Measurements from ENCODE around the gene OMD.

OMD gene

GRCh38 chr9:92424340-92424739 lies at the start of gene OMD:
Gene OMD (minus strand): TSS chr9:92424471. CDS start chr9:92417558, 6,913 bp downstream.
- Histone ChIP-seq H3K9me3 (replicated peaks in 1 of 11) (no peaks in the 10 kb centered on the region), H4K20me1 (no peaks in the 10 kb centered on the region), H3K27me3 (no peaks in the 10 kb centered on the region), H3K36me3 (no peaks in the 10 kb centered on the region), H3K4me3 (no peak within 1 kb of the TSS), H3K4me2 (no peak within 1 kb of the TSS), H3K9ac (no peak within 1 kb of the TSS), H3K4me1 (peaks cover 0 to 11% (median 0%) of the 10 kb centered on the region in 10 experiments; a peak in 6 of 20 replicates), H3K27ac (no peak within 1 kb of the TSS)
- no peak for TF ChIP-seq Cebpa-rat (IDR thresholded peaks at IDR 0.05)

- TF ChIP-seq Cebpa-rat (IDR thresholded peaks at IDR 0.05), result no peak
- Histone ChIP-seq H4K20me1 (no peaks in the 10 kb centered on the region), H3K27ac (no peak overlapping the region), H3K9ac (no peak overlapping the region), H3K36me3 (no peaks in the 10 kb centered on the region), H3K4me1 (peaks cover 0 to 23% (median 8%) of the 10 kb centered on the region in 10 experiments; a peak in 9 of 20 replicates), H3K9me3 (replicated peaks in 1 of 11) (no peaks in the 10 kb centered on the region), H3K27me3 (no peaks in the 10 kb centered on the region), H3K4me3 (no peak overlapping the region), H3K4me2 (no peak overlapping the region)
Measured at GRCh38 chr9:92468206-92468605, 43.9 kb upstream of the OMD start.

- no peaks in the 10 kb centered on the region for H3K36me3 ChIP-seq
- no peak overlapping the region for H3K4me3 ChIP-seq
- no peak overlapping the region for H3K9ac ChIP-seq
- H3K27ac ChIP-seq, result no peak overlapping the region
- H3K9me3 ChIP-seq (replicated peaks in 1 of 11), result no peaks in the 10 kb centered on the region
- H3K4me2 ChIP-seq, result no peak overlapping the region
- TF ChIP-seq Cebpa-rat (IDR thresholded peaks at IDR 0.05), result no peak
- H3K27me3 ChIP-seq, result no peaks in the 10 kb centered on the region
- H4K20me1 ChIP-seq, result no peaks in the 10 kb centered on the region; a peak in 1 of 22 replicates
- H3K4me1 ChIP-seq, result peaks cover 0 to 23% (median 8%) of the 10 kb centered on the region in 10 experiments; a peak in 9 of 20 replicates
Measured at GRCh38 chr9:92467511-92467910, 43.2 kb upstream of the OMD start.

GRCh38 chr9:92467041-92467440 lies 42.8 kb upstream of the OMD start:
- Histone ChIP-seq H3K27ac (no peak overlapping the region), H4K20me1 (no peaks in the 10 kb centered on the region; a peak in 1 of 22 replicates), H3K36me3 (no peaks in the 10 kb centered on the region), H3K9ac (no peak overlapping the region), H3K9me3 (replicated peaks in 1 of 11) (no peaks in the 10 kb centered on the region), H3K4me2 (peak overlapping the region in 1 of 11 experiments; percentile 24; a peak in 1 of 22 replicates), H3K4me1 (peaks cover 0 to 23% (median 8%) of the 10 kb centered on the region in 10 experiments; a peak in 9 of 20 replicates), H3K4me3 (no peak overlapping the region), H3K27me3 (no peaks in the 10 kb centered on the region)
- no peak for TF ChIP-seq Cebpa-rat (IDR thresholded peaks at IDR 0.05)

- Histone ChIP-seq H3K9ac (no peak overlapping the region), H3K27me3 (no peaks in the 10 kb centered on the region), H3K4me3 (no peak overlapping the region), H3K4me2 (peak overlapping the region in 4 of 11 experiments; percentile 4 to 10 (median 6); a peak in 2 of 22 replicates), H3K27ac (no peak overlapping the region), H3K36me3 (no peaks in the 10 kb centered on the region), H3K4me1 (peaks cover 0 to 23% (median 4%) of the 10 kb centered on the region in 10 experiments; a peak in 8 of 20 replicates), H4K20me1 (no peaks in the 10 kb centered on the region; a peak in 1 of 22 replicates), H3K9me3 (replicated peaks in 1 of 11) (no peaks in the 10 kb centered on the region)
- TF ChIP-seq Cebpa-rat (IDR thresholded peaks at IDR 0.05), result no peak
Measured at GRCh38 chr9:92463984-92464383, 39.7 kb upstream of the OMD start.

- Histone ChIP-seq H4K20me1 (no peaks in the 10 kb centered on the region; a peak in 1 of 22 replicates), H3K4me3 (no peak overlapping the region), H3K9me3 (replicated peaks in 1 of 11) (no peaks in the 10 kb centered on the region), H3K9ac (no peak overlapping the region), H3K4me1 (peaks cover 0 to 23% (median 4%) of the 10 kb centered on the region in 10 experiments; a peak in 8 of 20 replicates), H3K4me2 (no peak overlapping the region), H3K27ac (no peak overlapping the region), H3K27me3 (no peaks in the 10 kb centered on the region), H3K36me3 (no peaks in the 10 kb centered on the region)
- no peak for TF ChIP-seq Cebpa-rat (IDR thresholded peaks at IDR 0.05)
Measured at GRCh38 chr9:92463387-92463786, 39.1 kb upstream of the OMD start.

- Histone ChIP-seq H3K4me3 (no peak overlapping the region), H3K4me1 (no peaks in the 10 kb centered on the region), H3K27me3 (no peaks in the 10 kb centered on the region), H3K27ac (no peak overlapping the region), H4K20me1 (no peaks in the 10 kb centered on the region), H3K36me3 (no peaks in the 10 kb centered on the region), H3K9me3 (replicated peaks in 1 of 11) (no peaks in the 10 kb centered on the region), H3K4me2 (no peak overlapping the region), H3K9ac (no peak overlapping the region)
- TF ChIP-seq Cebpa-rat (IDR thresholded peaks at IDR 0.05), result no peak
Measured at GRCh38 chr9:92457576-92457975, 33.3 kb upstream of the OMD start.

GRCh38 chr9:92455217-92455616 lies 30.9 kb upstream of the OMD start:
- Histone ChIP-seq H3K9me3 (replicated peaks in 1 of 11) (no peaks in the 10 kb centered on the region), H3K36me3 (no peaks in the 10 kb centered on the region)

GRCh38 chr9:92446536-92446935 lies 22.3 kb upstream of the OMD start:
- Histone ChIP-seq H3K27ac (no peak overlapping the region), H3K4me3 (no peak overlapping the region), H4K20me1 (peaks cover 0 to 6% (median 0%) of the 10 kb centered on the region in 11 experiments; a peak in 1 of 22 replicates), H3K4me2 (no peak overlapping the region), H3K9ac (no peak overlapping the region), H3K27me3 (no peaks in the 10 kb centered on the region), H3K36me3 (peaks cover 0 to 4% (median 0%) of the 10 kb centered on the region in 11 experiments; a peak in 2 of 22 replicates), H3K4me1 (peaks cover 0 to 12% (median 9%) of the 10 kb centered on the region in 10 experiments; a peak in 14 of 20 replicates), H3K9me3 (replicated peaks in 1 of 11) (peaks cover 0 to 11% (median 6%) of the 10 kb centered on the region in 11 experiments; a peak in 11 of 22 replicates)
- TF ChIP-seq Cebpa-rat (IDR thresholded peaks at IDR 0.05), result no peak

More at GRCh38 chr9:92455217-92455616, 30.9 kb upstream of the OMD start:
- Histone ChIP-seq H3K4me2 (no peak overlapping the region), H3K4me3 (no peak overlapping the region), H3K9ac (no peak overlapping the region), H3K27ac (no peak overlapping the region), H3K27me3 (no peaks in the 10 kb centered on the region), H3K4me1 (no peaks in the 10 kb centered on the region), H4K20me1 (no peaks in the 10 kb centered on the region)
- TF ChIP-seq Cebpa-rat (IDR thresholded peaks at IDR 0.05), result no peak

GRCh38 chr9:92444841-92445240 lies 20.6 kb upstream of the OMD start:
- Histone ChIP-seq H3K9ac (no peak overlapping the region), H4K20me1 (peaks cover 0 to 6% (median 0%) of the 10 kb centered on the region in 11 experiments; a peak in 1 of 22 replicates)
- TF ChIP-seq Cebpa-rat (IDR thresholded peaks at IDR 0.05), result no peak

More at GRCh38 chr9:92444841-92445240, 20.6 kb upstream of the OMD start:
- Histone ChIP-seq H3K27me3 (no peaks in the 10 kb centered on the region), H3K4me1 (peaks cover 0 to 12% (median 9%) of the 10 kb centered on the region in 10 experiments; a peak in 14 of 20 replicates), H3K9me3 (replicated peaks in 1 of 11) (peaks cover 0 to 11% (median 5%) of the 10 kb centered on the region in 11 experiments; a peak in 11 of 22 replicates), H3K4me3 (no peak overlapping the region), H3K4me2 (peak overlapping the region in 8 of 11 experiments; percentile 23 to 62 (median 49); a peak in 15 of 22 replicates), H3K27ac (no peak overlapping the region), H3K36me3 (peaks cover 0 to 4% (median 0%) of the 10 kb centered on the region in 11 experiments; a peak in 2 of 22 replicates)
